Stimulated activated CD4-positive, alpha-beta T cell treated with anti-CD3 and anti-CD28 coated beads, Interleukin-1b, Interleukin-23, amount 100 ng/mL, for 48 hours (primary cell): ENCODE measurements around the gene TMEM219.
"Not testable (repeated sequence)": the region's sequence is repeated elsewhere in the genome, so short reads cannot be mapped to it uniquely, and the experiment has no call there.

Source experiments
- DNase-seq: peaks from one replicate; pipeline ENCODE4 v3.0.0-alpha.2; 2020

Gene TMEM219

DNA sequence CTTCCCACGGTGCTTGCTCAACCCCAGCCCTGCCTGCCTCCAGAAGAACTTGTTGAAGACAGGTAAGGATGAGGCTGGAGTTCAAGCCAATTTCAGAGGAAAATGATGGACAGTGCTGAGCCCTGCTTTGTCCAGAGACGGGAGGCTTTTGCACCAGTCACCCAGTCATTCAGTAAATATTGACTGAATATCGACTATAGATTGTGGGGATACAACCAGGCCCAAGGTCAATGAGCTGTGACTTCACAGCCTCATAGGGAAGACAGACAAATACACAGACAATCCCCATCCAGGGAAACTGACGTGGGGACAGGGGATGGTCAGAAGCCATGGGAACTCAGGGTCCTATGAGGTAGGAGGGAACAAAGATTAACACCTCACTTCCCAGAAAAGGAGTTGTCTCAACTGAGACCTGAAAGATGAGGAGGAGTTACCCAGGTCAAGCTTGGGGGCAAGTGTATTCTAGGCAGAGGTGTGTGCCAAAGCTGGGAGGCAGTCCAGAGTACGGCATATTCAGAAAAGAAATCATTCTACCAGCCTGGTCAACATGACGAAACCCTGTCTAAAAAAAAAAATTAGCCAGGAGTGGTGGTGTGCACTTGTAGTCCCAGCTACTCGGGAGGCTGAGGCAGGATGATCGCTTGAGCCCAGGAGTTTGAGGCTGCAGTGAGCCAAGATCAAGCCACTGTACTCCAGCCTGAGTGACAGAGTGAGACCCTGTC is 54.8 kb downstream of the TMEM219 start:
- DNase-seq, result no peak

DNA sequence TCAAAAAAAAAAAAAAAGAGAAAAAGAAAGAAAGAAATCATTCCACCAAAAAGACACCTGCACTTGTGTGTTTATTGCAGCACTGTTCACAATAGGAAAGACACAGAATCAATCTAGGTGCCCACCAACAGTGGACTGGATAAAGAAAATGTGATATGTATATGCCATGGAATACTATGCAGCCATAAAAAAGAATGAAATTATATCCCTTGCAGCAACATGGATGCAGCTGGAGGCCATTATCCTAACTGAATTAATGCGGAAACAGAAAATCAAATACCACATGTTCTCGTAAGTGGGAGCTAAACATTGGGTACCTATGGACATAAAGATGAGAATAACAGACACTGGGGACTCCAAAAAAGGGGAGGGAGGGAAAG is 55.4 kb downstream of the TMEM219 start:
- DNase-seq, result no peak

DNA sequence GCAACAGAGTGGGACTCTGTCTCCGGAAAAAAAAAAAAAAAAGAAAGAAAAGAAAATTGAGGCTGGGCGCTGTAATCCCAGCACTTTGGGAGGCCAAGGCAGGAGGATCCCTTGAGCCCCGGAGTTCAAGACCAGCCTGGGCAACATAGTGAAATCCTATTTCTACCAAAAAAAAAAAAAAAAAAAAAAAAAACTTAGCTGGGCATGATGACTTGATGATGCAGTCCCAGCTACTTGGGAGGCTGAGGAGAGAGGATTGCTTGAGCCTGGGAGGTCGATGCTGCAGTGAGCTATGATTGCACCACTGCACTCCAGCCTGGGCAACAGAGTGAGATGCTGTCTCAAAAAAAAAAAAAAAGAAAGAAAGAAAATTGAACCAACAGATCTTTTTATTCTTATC is 56.1 kb downstream of the TMEM219 start:
- not testable (repeated sequence) for DNase-seq

DNA sequence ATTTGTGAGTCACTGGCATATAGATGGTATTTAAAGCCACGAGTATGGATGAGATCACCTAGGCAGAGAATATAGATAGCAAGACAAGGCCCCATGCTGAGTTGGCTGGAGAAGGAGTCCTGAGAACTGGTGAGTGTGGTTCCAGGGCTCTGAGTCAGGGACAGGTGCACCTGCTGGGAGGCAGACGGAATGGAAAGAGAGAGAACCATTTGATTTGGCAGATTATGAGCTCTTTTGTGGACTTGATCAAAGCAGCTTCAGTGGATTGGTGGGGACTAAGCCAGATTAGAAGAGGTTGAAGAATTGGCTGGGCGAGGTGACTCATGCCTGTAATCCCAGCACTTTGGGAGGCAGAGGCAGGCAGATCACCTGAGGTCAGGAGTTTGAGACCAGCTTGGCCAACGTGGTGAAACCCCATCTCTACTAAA is 56.9 kb downstream of the TMEM219 start:
- DNase-seq, result no peak
